Astrocyte (in vitro differentiated cells and primary cell): Measurements from ENCODE around the gene ANKAR. TPM values are rescaled to one million over a fixed set of nuclear protein-coding genes. Genes with fewer than 3 reads are reported as not detected.
"Not testable (repeated sequence)": the region's sequence is repeated elsewhere in the genome, so short reads cannot be mapped to it uniquely, and the experiment has no call there.

ENCODE experiments used
- DNase-seq: peaks from one replicate; pipeline ENCODE4 v3.0.0-alpha.2; 2010; ENCODE audit warnings: low read depth
- FAIRE-seq: peaks from 2 replicates; lab custom pipeline; 2011; peaks lifted over from hg19 to GRCh38; lab: Jason Lieb, UNC
- H2AFZ ChIP-seq: 2 replicates; pipeline ENCODE4 v1.6.0; 2012; ENCODE audit warnings: low read depth, low read length, inconsistent platforms
- H3K27ac ChIP-seq: 2 replicates; pipeline ENCODE4 v1.5.1; 2011; ENCODE audit warnings: low read depth, low read length, inconsistent platforms
- H3K27me3 ChIP-seq: 2 replicates; pipeline ENCODE4 v1.6.0; 2011; ENCODE audit warnings: low read length, inconsistent platforms; ENCODE audit not compliant: insufficient read depth
- H3K36me3 ChIP-seq: 2 replicates; pipeline ENCODE4 v1.5.1; 2011; ENCODE audit warnings: low read length, inconsistent platforms; ENCODE audit not compliant: insufficient read depth
- H3K4me1 ChIP-seq: 2 replicates; pipeline ENCODE4 v1.5.1; 2011; ENCODE audit warnings: low read length, inconsistent platforms; ENCODE audit not compliant: insufficient read depth
- H3K4me2 ChIP-seq: 2 replicates; pipeline ENCODE4 v1.6.0; 2012; ENCODE audit warnings: low read length, inconsistent platforms
- H3K4me3 ChIP-seq: 2 replicates; pipeline ENCODE4 v1.5.1; 2011; ENCODE audit warnings: low read depth, mild to moderate bottlenecking, low read length, inconsistent platforms; ENCODE audit not compliant: insufficient read depth
- H3K79me2 ChIP-seq: 2 replicates; pipeline ENCODE4 v1.6.0; 2012; ENCODE audit warnings: mild to moderate bottlenecking, low read length, inconsistent platforms; ENCODE audit not compliant: insufficient read depth
- H3K9ac ChIP-seq: 2 replicates; pipeline ENCODE4 v1.6.0; 2012; ENCODE audit warnings: mild to moderate bottlenecking, low read length, inconsistent platforms
- H3K9me3 ChIP-seq: 2 replicates; pipeline ENCODE4 v1.5.1; 2012; ENCODE audit warnings: low read depth, mild to moderate bottlenecking, low read length, inconsistent platforms; ENCODE audit not compliant: insufficient read depth
- H4K20me1 ChIP-seq: 2 replicates; pipeline ENCODE4 v1.6.0; 2012; ENCODE audit warnings: low read length, inconsistent platforms; ENCODE audit not compliant: insufficient read depth
- H3K27ac Mint-ChIP-seq: one replicate; pipeline ENCODE4 v1.8.0; 2021; ENCODE audit warnings: mild to moderate bottlenecking, mixed read lengths; ENCODE audit not compliant: unreplicated experiment
- H3K27me3 Mint-ChIP-seq: one replicate; pipeline ENCODE4 v1.8.0; 2021; ENCODE audit warnings: low read depth, mixed read lengths; ENCODE audit not compliant: unreplicated experiment
- H3K36me3 Mint-ChIP-seq: one replicate; pipeline ENCODE4 v1.8.0; 2021; ENCODE audit warnings: low read depth, mixed read lengths; ENCODE audit not compliant: unreplicated experiment
- H3K4me1 Mint-ChIP-seq: one replicate; pipeline ENCODE4 v1.8.0; 2021; ENCODE audit warnings: low read depth, mixed read lengths; ENCODE audit not compliant: unreplicated experiment
- H3K4me3 Mint-ChIP-seq: one replicate; pipeline ENCODE4 v1.8.0; 2021; ENCODE audit warnings: mild to moderate bottlenecking, moderate library complexity, mixed read lengths; ENCODE audit not compliant: unreplicated experiment
- H3K9me3 Mint-ChIP-seq: one replicate; pipeline ENCODE4 v1.8.0; 2021; ENCODE audit warnings: mild to moderate bottlenecking, mixed read lengths; ENCODE audit not compliant: unreplicated experiment
- CTCF ChIP-seq: IDR thresholded peaks from 2 replicates; pipeline ENCODE4 v1.5.1; 2011; ENCODE audit warnings: low read depth, mild to moderate bottlenecking, inconsistent platforms, low read length, moderate library complexity; ENCODE audit not compliant: insufficient read depth
- EZH2 ChIP-seq: IDR thresholded peaks from 2 replicates; pipeline ENCODE4 v1.6.1; 2012; ENCODE audit warnings: mild to moderate bottlenecking, low read length, inconsistent platforms; ENCODE audit not compliant: insufficient read depth
- total RNA-seq: library from RNA; stranded (reverse); gene quantifications from 2 replicates; pipeline ENCODE4 v1.2.1, GENCODE V29; 2021

The ANKAR gene
- total RNA-seq, 1 donor from 2014 or later, result 3.6 TPM

DNA sequence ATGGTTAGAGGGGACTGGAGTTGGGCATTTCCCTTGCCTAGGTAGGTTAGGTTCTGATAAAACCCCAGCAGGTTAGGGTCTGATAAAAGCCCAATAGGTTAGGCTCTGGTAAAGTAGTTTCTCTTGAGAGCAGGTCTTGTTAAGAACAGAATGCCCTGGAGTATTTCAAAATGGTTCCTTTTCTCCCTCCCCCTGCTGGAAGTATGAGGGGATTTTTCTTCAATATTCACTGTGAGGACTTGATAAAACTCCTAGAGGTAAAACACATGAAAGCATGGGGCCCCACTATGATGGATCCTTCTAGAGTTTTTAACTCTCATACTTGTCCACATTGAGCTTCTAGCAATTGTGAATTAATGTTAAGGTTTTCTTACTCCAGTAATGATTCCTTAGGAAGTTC is 27.6 kb downstream of the ANKAR start:
- Histone ChIP-seq H4K20me1 (no peaks in the 10 kb centered on the region), H3K4me1 (no peaks in the 10 kb centered on the region), H3K79me2 (no peaks in the 10 kb centered on the region), H2AFZ (no peak overlapping the region), H3K9ac (no peak overlapping the region), H3K27ac (no peak overlapping the region), H3K36me3 (no peaks in the 10 kb centered on the region), H3K27me3 (no peaks in the 10 kb centered on the region), H3K4me3 (no peak overlapping the region), H3K4me2 (no peak overlapping the region), H3K9me3 (no peaks in the 10 kb centered on the region)
- Mint-ChIP-seq H3K27ac (no peak overlapping the region), H3K27me3 (no peaks in the 10 kb centered on the region), H3K4me1 (no peaks in the 10 kb centered on the region), H3K4me3 (no peak overlapping the region), H3K9me3 (no peaks in the 10 kb centered on the region), H3K36me3 (peaks cover 3% of the 10 kb centered on the region)
- no peak for DNase-seq
- no peak for TF ChIP-seq EZH2
- TF ChIP-seq CTCF, result peak; percentile 14
- no peak for FAIRE-seq

GRCh38 chr2:189709501-189710221 is 35.2 kb downstream of the ANKAR start:
- DNase-seq, result no peak
- Histone ChIP-seq H2AFZ (no peak overlapping the region), H3K9ac (no peak overlapping the region), H3K36me3 (no peaks in the 10 kb centered on the region), H3K27me3 (no peaks in the 10 kb centered on the region), H3K4me1 (no peaks in the 10 kb centered on the region), H3K79me2 (no peaks in the 10 kb centered on the region), H4K20me1 (no peaks in the 10 kb centered on the region), H3K4me2 (no peak overlapping the region), H3K9me3 (no peaks in the 10 kb centered on the region), H3K27ac (no peak overlapping the region), H3K4me3 (no peak overlapping the region)
- TF ChIP-seq EZH2, result no peak
- no peak for TF ChIP-seq CTCF
- Mint-ChIP-seq H3K36me3 (peaks cover 16% of the 10 kb centered on the region), H3K27ac (no peak overlapping the region), H3K4me1 (no peaks in the 10 kb centered on the region), H3K27me3 (no peaks in the 10 kb centered on the region), H3K4me3 (no peak overlapping the region), H3K9me3 (peaks cover 3% of the 10 kb centered on the region)
- FAIRE-seq, result no peak

- H2AFZ ChIP-seq, FAIRE-seq, H3K79me2 ChIP-seq, DNase-seq, H3K4me3 ChIP-seq, H4K20me1 ChIP-seq, H3K27ac ChIP-seq, H3K36me3 Mint-ChIP-seq, H3K27me3 ChIP-seq, H3K4me2 ChIP-seq, H3K4me3 Mint-ChIP-seq, H3K27ac Mint-ChIP-seq, H3K4me1 Mint-ChIP-seq, H3K4me1 ChIP-seq, H3K27me3 Mint-ChIP-seq, H3K36me3 ChIP-seq, H3K9me3 ChIP-seq, H3K9ac ChIP-seq: not testable (repeated sequence)
- H3K9me3 Mint-ChIP-seq, result peaks cover 16% of the 10 kb centered on the region
Observed at GRCh38 chr2:189717593-189717992, 43.1 kb downstream of the ANKAR start.
